LNCAP (cell line): ENCODE measurements around the gene GUK1.

Experiments used
- TF ChIP-seq, protein P1 (sequence below): fragments of 450-650 bp; IDR thresholded peaks from 2 replicates; pipeline ENCODE4 v1.5.1; 2017; ENCODE audit warnings: mild to moderate bottlenecking

Gene GUK1

DNA sequence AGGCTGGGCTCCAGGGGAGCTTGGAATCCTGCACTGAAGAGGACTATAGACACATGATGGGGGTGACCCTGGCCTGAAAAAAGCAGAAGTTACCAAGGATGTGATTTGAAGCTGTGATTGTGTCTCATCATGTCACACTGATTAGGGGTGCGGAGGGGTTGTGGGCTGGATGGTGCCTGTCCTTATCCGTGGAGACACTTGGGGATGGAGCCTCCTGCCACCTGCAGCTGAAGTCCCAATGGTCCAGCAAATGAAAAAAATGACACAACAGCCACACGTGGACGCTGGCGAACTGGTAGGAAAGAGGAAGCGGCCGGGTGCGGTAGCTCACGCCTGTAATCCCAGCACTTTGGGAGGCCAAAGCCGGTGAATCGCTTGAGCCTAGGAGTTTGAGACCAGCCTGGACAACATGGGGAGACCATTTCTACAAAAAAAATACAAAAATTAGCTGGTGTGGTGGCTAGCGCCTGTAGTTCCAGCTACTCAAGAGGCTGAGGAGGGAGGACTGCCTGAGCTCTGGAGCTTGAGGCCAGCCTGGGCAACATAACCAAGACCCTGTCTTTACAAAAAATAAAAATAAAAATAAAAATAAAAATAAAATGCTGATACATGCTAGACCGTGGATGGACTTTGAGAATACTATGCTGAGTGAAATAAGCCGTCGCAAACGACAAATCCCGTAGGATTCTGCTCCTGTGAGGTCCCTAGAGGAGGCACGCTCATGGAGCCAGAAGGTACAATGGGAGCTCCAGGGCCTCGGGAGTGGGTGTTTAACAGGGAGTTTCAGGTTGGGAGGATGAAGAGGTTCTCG, 24.7 kb downstream of the GUK1 start:
- TF ChIP-seq, protein P1, sequence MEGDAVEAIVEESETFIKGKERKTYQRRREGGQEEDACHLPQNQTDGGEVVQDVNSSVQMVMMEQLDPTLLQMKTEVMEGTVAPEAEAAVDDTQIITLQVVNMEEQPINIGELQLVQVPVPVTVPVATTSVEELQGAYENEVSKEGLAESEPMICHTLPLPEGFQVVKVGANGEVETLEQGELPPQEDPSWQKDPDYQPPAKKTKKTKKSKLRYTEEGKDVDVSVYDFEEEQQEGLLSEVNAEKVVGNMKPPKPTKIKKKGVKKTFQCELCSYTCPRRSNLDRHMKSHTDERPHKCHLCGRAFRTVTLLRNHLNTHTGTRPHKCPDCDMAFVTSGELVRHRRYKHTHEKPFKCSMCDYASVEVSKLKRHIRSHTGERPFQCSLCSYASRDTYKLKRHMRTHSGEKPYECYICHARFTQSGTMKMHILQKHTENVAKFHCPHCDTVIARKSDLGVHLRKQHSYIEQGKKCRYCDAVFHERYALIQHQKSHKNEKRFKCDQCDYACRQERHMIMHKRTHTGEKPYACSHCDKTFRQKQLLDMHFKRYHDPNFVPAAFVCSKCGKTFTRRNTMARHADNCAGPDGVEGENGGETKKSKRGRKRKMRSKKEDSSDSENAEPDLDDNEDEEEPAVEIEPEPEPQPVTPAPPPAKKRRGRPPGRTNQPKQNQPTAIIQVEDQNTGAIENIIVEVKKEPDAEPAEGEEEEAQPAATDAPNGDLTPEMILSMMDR, result no peak

GRCh38 chr1:228165372-228166169, 25.5 kb downstream of the GUK1 start, which contains the start of gene IBA57:
IBA57 (plus strand) TSS chr1:228165804; CDS start chr1:228165817, 13 bp downstream.
- TF ChIP-seq, protein P1, result peak; percentile 99

- TF ChIP-seq, protein P1, result peak; percentile 39
Observed at GRCh38 chr1:228166170-228166936, 26.3 kb downstream of the GUK1 start.

- TF ChIP-seq, protein P1, result no peak
Observed at GRCh38 chr1:228168563-228169270, 28.6 kb downstream of the GUK1 start.

- TF ChIP-seq, protein P1, result no peak
Observed at GRCh38 chr1:228169345-228169744, 29.3 kb downstream of the GUK1 start.

DNA sequence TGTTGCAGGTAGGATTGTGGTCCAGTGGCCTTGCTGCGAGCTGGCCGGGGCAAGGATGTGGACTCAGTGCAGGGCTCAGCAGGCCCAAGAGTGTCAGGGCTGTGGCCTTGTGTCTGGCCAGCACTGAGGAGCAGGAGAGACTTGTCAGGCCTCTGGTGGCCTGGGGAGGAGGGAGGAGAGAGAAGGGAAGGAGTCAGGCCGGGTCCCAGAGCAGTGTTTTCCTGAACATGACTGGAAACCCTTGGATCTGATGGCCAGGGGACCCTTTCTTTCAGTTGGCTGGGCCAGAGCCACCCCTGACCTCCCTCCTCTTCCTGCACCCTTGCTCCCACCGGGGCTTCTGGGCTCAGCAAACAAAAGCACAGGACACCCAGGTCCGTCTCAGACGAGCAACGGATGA, 30.6 kb downstream of the GUK1 start:
- TF ChIP-seq, protein P1, result no peak
